ENCODE measurements around the gene CDYL2.

GRCh38 chr16:80669673-80670072 lies 134.7 kb downstream of the CDYL2 start:
- TF ChIP-seq CTCF (IDR thresholded peaks at IDR 0.05) = no peak
- no peak for TF ChIP-seq POLR2A (IDR thresholded peaks at IDR 0.05)
- no peak for TF ChIP-seq POLR2AphosphoS5 (IDR thresholded peaks at IDR 0.05; ENCODE audit: insufficient read depth in 1 of 2, low read depth in 1 of 2)
